Astrocyte (in vitro differentiated cells and primary cell): ENCODE results near the gene ULK4. TPM values are rescaled to one million over a fixed set of nuclear protein-coding genes. Genes with fewer than 3 reads are reported as not detected.
"Not testable (repeated sequence)": the region's sequence is repeated elsewhere in the genome, so short reads cannot be mapped to it uniquely, and the experiment has no call there.

Experiments used
- DNase-seq: peaks from one replicate; pipeline ENCODE4 v3.0.0-alpha.2; 2010; ENCODE audit warnings: low read depth
- FAIRE-seq: peaks from 2 replicates; lab custom pipeline; 2011; peaks lifted over from hg19 to GRCh38; lab: Jason Lieb, UNC
- H2AFZ ChIP-seq: 2 replicates; pipeline ENCODE4 v1.6.0; 2012; ENCODE audit warnings: low read depth, low read length, inconsistent platforms
- H3K27ac ChIP-seq: 2 replicates; pipeline ENCODE4 v1.5.1; 2011; ENCODE audit warnings: low read depth, low read length, inconsistent platforms
- H3K27me3 ChIP-seq: 2 replicates; pipeline ENCODE4 v1.6.0; 2011; ENCODE audit warnings: low read length, inconsistent platforms; ENCODE audit not compliant: insufficient read depth
- H3K36me3 ChIP-seq: 2 replicates; pipeline ENCODE4 v1.5.1; 2011; ENCODE audit warnings: low read length, inconsistent platforms; ENCODE audit not compliant: insufficient read depth
- H3K4me1 ChIP-seq: 2 replicates; pipeline ENCODE4 v1.5.1; 2011; ENCODE audit warnings: low read length, inconsistent platforms; ENCODE audit not compliant: insufficient read depth
- H3K4me2 ChIP-seq: 2 replicates; pipeline ENCODE4 v1.6.0; 2012; ENCODE audit warnings: low read length, inconsistent platforms
- H3K4me3 ChIP-seq: 2 replicates; pipeline ENCODE4 v1.5.1; 2011; ENCODE audit warnings: low read depth, mild to moderate bottlenecking, low read length, inconsistent platforms; ENCODE audit not compliant: insufficient read depth
- H3K79me2 ChIP-seq: 2 replicates; pipeline ENCODE4 v1.6.0; 2012; ENCODE audit warnings: mild to moderate bottlenecking, low read length, inconsistent platforms; ENCODE audit not compliant: insufficient read depth
- H3K9ac ChIP-seq: 2 replicates; pipeline ENCODE4 v1.6.0; 2012; ENCODE audit warnings: mild to moderate bottlenecking, low read length, inconsistent platforms
- H3K9me3 ChIP-seq: 2 replicates; pipeline ENCODE4 v1.5.1; 2012; ENCODE audit warnings: low read depth, mild to moderate bottlenecking, low read length, inconsistent platforms; ENCODE audit not compliant: insufficient read depth
- H4K20me1 ChIP-seq: 2 replicates; pipeline ENCODE4 v1.6.0; 2012; ENCODE audit warnings: low read length, inconsistent platforms; ENCODE audit not compliant: insufficient read depth
- H3K27ac Mint-ChIP-seq: one replicate; pipeline ENCODE4 v1.8.0; 2021; ENCODE audit warnings: mild to moderate bottlenecking, mixed read lengths; ENCODE audit not compliant: unreplicated experiment
- H3K27me3 Mint-ChIP-seq: one replicate; pipeline ENCODE4 v1.8.0; 2021; ENCODE audit warnings: low read depth, mixed read lengths; ENCODE audit not compliant: unreplicated experiment
- H3K36me3 Mint-ChIP-seq: one replicate; pipeline ENCODE4 v1.8.0; 2021; ENCODE audit warnings: low read depth, mixed read lengths; ENCODE audit not compliant: unreplicated experiment
- H3K4me1 Mint-ChIP-seq: one replicate; pipeline ENCODE4 v1.8.0; 2021; ENCODE audit warnings: low read depth, mixed read lengths; ENCODE audit not compliant: unreplicated experiment
- H3K4me3 Mint-ChIP-seq: one replicate; pipeline ENCODE4 v1.8.0; 2021; ENCODE audit warnings: mild to moderate bottlenecking, moderate library complexity, mixed read lengths; ENCODE audit not compliant: unreplicated experiment
- H3K9me3 Mint-ChIP-seq: one replicate; pipeline ENCODE4 v1.8.0; 2021; ENCODE audit warnings: mild to moderate bottlenecking, mixed read lengths; ENCODE audit not compliant: unreplicated experiment
- EZH2 ChIP-seq: IDR thresholded peaks from 2 replicates; pipeline ENCODE4 v1.6.1; 2012; ENCODE audit warnings: mild to moderate bottlenecking, low read length, inconsistent platforms; ENCODE audit not compliant: insufficient read depth
- total RNA-seq: library from RNA; stranded (reverse); gene quantifications from 2 replicates; pipeline ENCODE4 v1.2.1, GENCODE V29; 2021
- TF ChIP-seq, protein P1 (sequence below): IDR thresholded peaks from 2 replicates; pipeline ENCODE4 v1.5.1; 2011; ENCODE audit warnings: low read depth, mild to moderate bottlenecking, inconsistent platforms, low read length, moderate library complexity; ENCODE audit not compliant: insufficient read depth

Gene ULK4
- total RNA-seq, 1 donor from 2014 or later, result 6.6 TPM

- no peak for TF ChIP-seq EZH2
- TF ChIP-seq, protein P1, sequence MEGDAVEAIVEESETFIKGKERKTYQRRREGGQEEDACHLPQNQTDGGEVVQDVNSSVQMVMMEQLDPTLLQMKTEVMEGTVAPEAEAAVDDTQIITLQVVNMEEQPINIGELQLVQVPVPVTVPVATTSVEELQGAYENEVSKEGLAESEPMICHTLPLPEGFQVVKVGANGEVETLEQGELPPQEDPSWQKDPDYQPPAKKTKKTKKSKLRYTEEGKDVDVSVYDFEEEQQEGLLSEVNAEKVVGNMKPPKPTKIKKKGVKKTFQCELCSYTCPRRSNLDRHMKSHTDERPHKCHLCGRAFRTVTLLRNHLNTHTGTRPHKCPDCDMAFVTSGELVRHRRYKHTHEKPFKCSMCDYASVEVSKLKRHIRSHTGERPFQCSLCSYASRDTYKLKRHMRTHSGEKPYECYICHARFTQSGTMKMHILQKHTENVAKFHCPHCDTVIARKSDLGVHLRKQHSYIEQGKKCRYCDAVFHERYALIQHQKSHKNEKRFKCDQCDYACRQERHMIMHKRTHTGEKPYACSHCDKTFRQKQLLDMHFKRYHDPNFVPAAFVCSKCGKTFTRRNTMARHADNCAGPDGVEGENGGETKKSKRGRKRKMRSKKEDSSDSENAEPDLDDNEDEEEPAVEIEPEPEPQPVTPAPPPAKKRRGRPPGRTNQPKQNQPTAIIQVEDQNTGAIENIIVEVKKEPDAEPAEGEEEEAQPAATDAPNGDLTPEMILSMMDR, result no peak
- H3K4me1 ChIP-seq, result no peaks in the 10 kb centered on the region
- H3K4me2 ChIP-seq, result no peak overlapping the region
- H3K9ac ChIP-seq, result no peak overlapping the region
- no peaks in the 10 kb centered on the region for H3K79me2 ChIP-seq
- Mint-ChIP-seq H3K4me1 (peaks cover 2% of the 10 kb centered on the region), H3K4me3 (no peak overlapping the region), H3K27ac (no peak overlapping the region), H3K36me3 (peaks cover 2% of the 10 kb centered on the region), H3K9me3 (no peaks in the 10 kb centered on the region), H3K27me3 (no peaks in the 10 kb centered on the region)
- DNase-seq (no peak), FAIRE-seq (no peak)
- H3K27me3 ChIP-seq, result no peaks in the 10 kb centered on the region
- H4K20me1 ChIP-seq, result no peaks in the 10 kb centered on the region
- H2AFZ ChIP-seq, result no peak overlapping the region
- H3K9me3 ChIP-seq, result no peaks in the 10 kb centered on the region
- no peaks in the 10 kb centered on the region for H3K36me3 ChIP-seq
- H3K4me3 ChIP-seq, result no peak overlapping the region
- H3K27ac ChIP-seq, result no peak overlapping the region
Observed at GRCh38 chr3:41880387-41880786, 81.5 kb downstream of the ULK4 start.

- not testable (repeated sequence) for H3K9me3 ChIP-seq, H3K36me3 ChIP-seq, H3K9me3 Mint-ChIP-seq, H3K36me3 Mint-ChIP-seq, H2AFZ ChIP-seq, H3K4me3 Mint-ChIP-seq, FAIRE-seq, H3K27ac Mint-ChIP-seq, H4K20me1 ChIP-seq, H3K4me2 ChIP-seq, DNase-seq, H3K9ac ChIP-seq, H3K4me3 ChIP-seq, H3K79me2 ChIP-seq, H3K27me3 Mint-ChIP-seq, H3K4me1 Mint-ChIP-seq, H3K27me3 ChIP-seq, H3K4me1 ChIP-seq, H3K27ac ChIP-seq
Observed at GRCh38 chr3:41877741-41878140, 84.2 kb downstream of the ULK4 start.

GRCh38 chr3:41874022-41874421 lies 87.9 kb downstream of the ULK4 start:
- no peaks in the 10 kb centered on the region for H3K36me3 ChIP-seq
- Mint-ChIP-seq H3K9me3 (no peaks in the 10 kb centered on the region), H3K4me3 (no peak overlapping the region), H3K36me3 (peaks cover 9% of the 10 kb centered on the region), H3K27ac (no peak overlapping the region), H3K4me1 (peaks cover 2% of the 10 kb centered on the region), H3K27me3 (no peaks in the 10 kb centered on the region)
- no peak for TF ChIP-seq EZH2
- TF ChIP-seq, protein P1, result no peak
- H3K79me2 ChIP-seq, result no peaks in the 10 kb centered on the region
- H3K9me3 ChIP-seq, result no peaks in the 10 kb centered on the region
- H3K9ac ChIP-seq, result no peak overlapping the region
- no peaks in the 10 kb centered on the region for H4K20me1 ChIP-seq
- no peaks in the 10 kb centered on the region for H3K27me3 ChIP-seq
- DNase-seq, result no peak
- no peak overlapping the region for H3K27ac ChIP-seq
- no peak overlapping the region for H2AFZ ChIP-seq
- no peak overlapping the region for H3K4me2 ChIP-seq
- FAIRE-seq, result no peak
- no peaks in the 10 kb centered on the region for H3K4me1 ChIP-seq
- no peak overlapping the region for H3K4me3 ChIP-seq
